Stimulated activated CD8-positive, alpha-beta memory T cell treated with anti-CD3 and anti-CD28 coated beads, Interleukin-7, amount 100 ng/mL, for 24 hours (primary cell): ENCODE results near the gene CDH2.

Experiments
- DNase-seq: peaks from one replicate; pipeline ENCODE4 v3.0.0-alpha.2; 2020; ENCODE audit warnings: low read depth

CDH2 gene

GRCh38 chr18:28081516-28081915, 95.4 kb downstream of the CDH2 start:
- no peak for DNase-seq

- no peak for DNase-seq
Observed at GRCh38 chr18:28080876-28081300, 96.0 kb downstream of the CDH2 start.

- DNase-seq: no peak
Observed at GRCh38 chr18:28079883-28080282, 97.0 kb downstream of the CDH2 start.

GRCh38 chr18:28078849-28079248, 98.1 kb downstream of the CDH2 start:
- no peak for DNase-seq

- no peak for DNase-seq
Observed at GRCh38 chr18:28078298-28078697, 98.6 kb downstream of the CDH2 start.

GRCh38 chr18:28075501-28075900, 101.4 kb downstream of the CDH2 start:
- no peak for DNase-seq

- DNase-seq: no peak
Observed at GRCh38 chr18:28074076-28074475, 102.9 kb downstream of the CDH2 start.

- no peak for DNase-seq
Observed at GRCh38 chr18:28073658-28074057, 103.3 kb downstream of the CDH2 start.

- DNase-seq: no peak
Observed at GRCh38 chr18:28071199-28071598, 105.7 kb downstream of the CDH2 start.

GRCh38 chr18:28068207-28068606, 108.7 kb downstream of the CDH2 start:
- DNase-seq: no peak

- no peak for DNase-seq
Observed at GRCh38 chr18:28067346-28067745, 109.6 kb downstream of the CDH2 start.

- no peak for DNase-seq
Observed at GRCh38 chr18:28065793-28066186, 111.1 kb downstream of the CDH2 start.

- no peak for DNase-seq
Observed at GRCh38 chr18:28065031-28065792, 111.7 kb downstream of the CDH2 start.

- DNase-seq: no peak
Observed at GRCh38 chr18:28063926-28064325, 113.0 kb downstream of the CDH2 start.

- no peak for DNase-seq
Observed at GRCh38 chr18:28063271-28063761, 113.6 kb downstream of the CDH2 start.

GRCh38 chr18:28062443-28062842, 114.5 kb downstream of the CDH2 start:
- DNase-seq: no peak

- no peak for DNase-seq
Observed at GRCh38 chr18:28059861-28060260, 117.1 kb downstream of the CDH2 start.

- no peak for DNase-seq
Observed at GRCh38 chr18:28050545-28050944, 126.4 kb downstream of the CDH2 start.

- DNase-seq: no peak
Observed at GRCh38 chr18:28048612-28049011, 128.3 kb downstream of the CDH2 start.

- DNase-seq: no peak
Observed at GRCh38 chr18:28045880-28046279, 131.1 kb downstream of the CDH2 start.

- no peak for DNase-seq
Observed at GRCh38 chr18:28045176-28045810, 131.6 kb downstream of the CDH2 start.

- DNase-seq: no peak
Observed at GRCh38 chr18:28044036-28044435, 132.9 kb downstream of the CDH2 start.

GRCh38 chr18:28043631-28044030, 133.3 kb downstream of the CDH2 start:
- DNase-seq: no peak

- DNase-seq: no peak
Observed at GRCh38 chr18:28041366-28041765, 135.6 kb downstream of the CDH2 start.
